Mesenchymal stem cell (in vitro differentiated cells and primary cell): ENCODE results near the gene MRTFA.

Experiments used
- DNase-seq: peaks from one replicate; pipeline ENCODE4 v3.0.0-alpha.2; 2013
- H2AFZ ChIP-seq: one replicate; pipeline ENCODE4 v1.6.1; 2013; ENCODE audit warnings: low read depth, mild to moderate bottlenecking, control low read depth, inconsistent platforms, low read length, moderate library complexity
- H2AK5ac ChIP-seq: 2 replicates; pipeline ENCODE4 v1.6.1; 2013; ENCODE audit warnings: low read length, moderate library complexity, mild to moderate bottlenecking, inconsistent platforms; ENCODE audit not compliant: severe bottlenecking
- H2BK120ac ChIP-seq: one replicate; pipeline ENCODE4 v1.6.1; 2013; ENCODE audit warnings: low read depth, mild to moderate bottlenecking, inconsistent platforms, low read length, moderate library complexity
- H2BK12ac ChIP-seq, 2 experiments: one replicate each; pipeline ENCODE4 v1.6.1; 2013; ENCODE audit warnings: inconsistent platforms in 2 of 2, low read length in 2 of 2, mild to moderate bottlenecking in 2 of 2, moderate library complexity in 2 of 2, control low read depth in 1 of 2
- H2BK15ac ChIP-seq: one replicate; pipeline ENCODE4 v1.6.1; 2013; ENCODE audit warnings: mild to moderate bottlenecking, low read depth, inconsistent platforms; ENCODE audit not compliant: poor library complexity, severe bottlenecking
- H2BK5ac ChIP-seq: 2 replicates; pipeline ENCODE4 v1.6.1; 2013; ENCODE audit warnings: low read depth, mild to moderate bottlenecking, low read length, control low read depth, inconsistent platforms; ENCODE audit not compliant: poor library complexity, severe bottlenecking
- H3K14ac ChIP-seq, 2 experiments: one replicate each; pipeline ENCODE4 v1.6.1; 2013; ENCODE audit warnings: inconsistent platforms in 2 of 2, low read length in 2 of 2, control low read depth in 1 of 2, mild to moderate bottlenecking in 1 of 2, moderate library complexity in 1 of 2
- H3K18ac ChIP-seq, 2 experiments: one replicate each; pipeline ENCODE4 v1.6.1; 2013; ENCODE audit warnings: inconsistent platforms in 2 of 2, low read length in 2 of 2, control low read depth in 1 of 2, low read depth in 1 of 2, mild to moderate bottlenecking in 1 of 2
- H3K23ac ChIP-seq, 2 experiments: one replicate each; pipeline ENCODE4 v1.6.1; 2013; ENCODE audit warnings: inconsistent platforms in 2 of 2, low read length in 2 of 2, mild to moderate bottlenecking in 2 of 2, moderate library complexity in 2 of 2, control low read depth in 1 of 2
- H3K27ac ChIP-seq: 2 replicates; pipeline ENCODE4 v1.5.1; 2013; ENCODE audit warnings: mild to moderate bottlenecking, moderate library complexity, low read length, control low read depth, inconsistent platforms; ENCODE audit not compliant: poor library complexity, severe bottlenecking
- H3K27me3 ChIP-seq, 2 experiments: 2 replicates each; pipeline versions ENCODE4 v1.6.1 to v1.7.0; 2013; ENCODE audit warnings: low read length in 2 of 2, mild to moderate bottlenecking in 2 of 2, moderate library complexity in 2 of 2, control low read depth in 1 of 2, inconsistent platforms in 1 of 2; ENCODE audit not compliant: control insufficient read depth in 1 of 2, insufficient read depth in 1 of 2
- H3K36me3 ChIP-seq, 2 experiments: 2 replicates each; pipeline versions ENCODE4 v1.6.1 to v1.7.0; 2013; ENCODE audit warnings: low read length in 2 of 2, control low read depth in 1 of 2, inconsistent platforms in 1 of 2, low read depth in 1 of 2, mild to moderate bottlenecking in 1 of 2; ENCODE audit not compliant: insufficient read depth in 2 of 2, control insufficient read depth in 1 of 2
- H3K4ac ChIP-seq, 2 experiments: one replicate each; pipeline ENCODE4 v1.6.1; 2013; ENCODE audit warnings: inconsistent platforms in 2 of 2, low read length in 2 of 2, mild to moderate bottlenecking in 2 of 2, moderate library complexity in 2 of 2, control low read depth in 1 of 2, low read depth in 1 of 2
- H3K4me1 ChIP-seq: 2 replicates; pipeline ENCODE4 v1.6.1; 2013; ENCODE audit warnings: low read depth, low read length, control low read depth; ENCODE audit not compliant: control insufficient read depth, insufficient read depth
- H3K4me2 ChIP-seq: 2 replicates; pipeline ENCODE4 v1.6.1; 2013; ENCODE audit warnings: low read length, mild to moderate bottlenecking, inconsistent platforms; ENCODE audit not compliant: poor library complexity, severe bottlenecking
- H3K4me3 ChIP-seq, 2 experiments: 2 replicates each; pipeline versions ENCODE4 v1.5.1 to v1.7.0; 2013; ENCODE audit warnings: low read length in 2 of 2, mild to moderate bottlenecking in 2 of 2, control low read depth in 1 of 2, low read depth in 1 of 2; ENCODE audit not compliant: insufficient read depth in 1 of 2
- H3K79me1 ChIP-seq: replicated peaks from 2 replicates; pipeline ENCODE4 v1.6.1; 2013; ENCODE audit warnings: mild to moderate bottlenecking, control low read depth, low read length, inconsistent platforms; ENCODE audit not compliant: poor library complexity, severe bottlenecking
- H3K9ac ChIP-seq: 2 replicates; pipeline ENCODE4 v1.7.0; 2013; ENCODE audit warnings: mild to moderate bottlenecking, low read length, moderate library complexity
- H3K9me3 ChIP-seq: 2 replicates; pipeline ENCODE4 v1.7.0; 2013; ENCODE audit warnings: mild to moderate bottlenecking, low read length; ENCODE audit not compliant: control insufficient read depth
- H4K8ac ChIP-seq: one replicate; pipeline ENCODE4 v1.6.1; 2013; ENCODE audit warnings: inconsistent platforms, mild to moderate bottlenecking, low read length, moderate library complexity
- H4K91ac ChIP-seq: one replicate; pipeline ENCODE4 v1.6.1; 2013; ENCODE audit warnings: mild to moderate bottlenecking, low read length, inconsistent platforms
- WGBS: methylation state at CpG from one replicate; pipeline ENCODE4 v1.1.7; 2013; ENCODE audit warnings: mixed read lengths; 5-methylcytosine and 5-hydroxymethylcytosine counted together

The MRTFA gene

GRCh38 chr22:40451210-40451609 is 185.3 kb downstream of the MRTFA start:
- no peak for DNase-seq

GRCh38 chr22:40450616-40451015 is 185.9 kb downstream of the MRTFA start:
- no peak overlapping the region for H2BK120ac ChIP-seq
- no peak overlapping the region for H2AFZ ChIP-seq
- H3K18ac ChIP-seq = no peak overlapping the region
- no peak overlapping the region for H3K9ac ChIP-seq
- no peak overlapping the region for H3K14ac ChIP-seq
- peaks cover 0 to 2% of the 10 kb centered on the region in 2 experiments for H3K36me3 ChIP-seq
- H3K4ac ChIP-seq = no peak overlapping the region
- H2BK15ac ChIP-seq = no peak overlapping the region
- H3K4me2 ChIP-seq = no peak overlapping the region
- H3K27me3 ChIP-seq = no peaks in the 10 kb centered on the region
- no peak overlapping the region for H4K91ac ChIP-seq
- H3K27ac ChIP-seq = no peak overlapping the region
- H2BK5ac ChIP-seq = no peak overlapping the region
- no peak overlapping the region for H3K4me3 ChIP-seq
- peaks cover 38% of the 10 kb centered on the region for H3K79me1 ChIP-seq
- DNase-seq = no peak
- H3K23ac ChIP-seq = no peak overlapping the region
- no peaks in the 10 kb centered on the region for H3K9me3 ChIP-seq
- WGBS = 100% methylated on average over 3 of the region's 3 CpGs
- peaks cover 5% of the 10 kb centered on the region for H3K4me1 ChIP-seq
- no peak overlapping the region for H2AK5ac ChIP-seq
- no peak overlapping the region for H4K8ac ChIP-seq
- H2BK12ac ChIP-seq = no peak overlapping the region

More at GRCh38 chr22:40451210-40451609, 185.3 kb downstream of the MRTFA start:
- H2BK5ac ChIP-seq = no peak overlapping the region
- no peak overlapping the region for H2AK5ac ChIP-seq
- H3K4me1 ChIP-seq = peaks cover 5% of the 10 kb centered on the region
- peaks cover 38% of the 10 kb centered on the region for H3K79me1 ChIP-seq
- H3K9ac ChIP-seq = no peak overlapping the region
- no peak overlapping the region for H3K4me3 ChIP-seq
- peaks cover 0 to 2% of the 10 kb centered on the region in 2 experiments for H3K36me3 ChIP-seq
- H3K23ac ChIP-seq = no peak overlapping the region
- H3K4ac ChIP-seq = no peak overlapping the region
- H2BK15ac ChIP-seq = no peak overlapping the region
- no peak overlapping the region for H4K91ac ChIP-seq
- H3K14ac ChIP-seq = no peak overlapping the region
- H2BK12ac ChIP-seq = no peak overlapping the region
- no peaks in the 10 kb centered on the region for H3K27me3 ChIP-seq
- WGBS = 96% methylated on average over 8 of the region's 8 CpGs
- H4K8ac ChIP-seq = no peak overlapping the region
- H3K9me3 ChIP-seq = no peaks in the 10 kb centered on the region
- no peak overlapping the region for H2AFZ ChIP-seq
- H3K27ac ChIP-seq = no peak overlapping the region
- H2BK120ac ChIP-seq = no peak overlapping the region
- no peak overlapping the region for H3K4me2 ChIP-seq
- H3K18ac ChIP-seq = no peak overlapping the region

GRCh38 chr22:40449676-40450035 is 186.9 kb downstream of the MRTFA start:
- Histone ChIP-seq H3K27ac (no peak overlapping the region), H3K18ac (no peak overlapping the region), H3K4me1 (peaks cover 2% of the 10 kb centered on the region), H4K8ac (no peak overlapping the region), H4K91ac (no peak overlapping the region), H3K23ac (no peak overlapping the region), H3K79me1 (peaks cover 36% of the 10 kb centered on the region), H2BK120ac (no peak overlapping the region), H3K36me3 (peaks cover 2 to 3% of the 10 kb centered on the region in 2 experiments), H2BK15ac (no peak overlapping the region), H2AK5ac (no peak overlapping the region), H3K9ac (peak overlapping the region; percentile 75), H3K4ac (no peak overlapping the region), H2AFZ (no peak overlapping the region), H3K27me3 (no peaks in the 10 kb centered on the region), H3K4me3 (peak overlapping the region in 1 of 2 experiments; percentile 65), H2BK5ac (no peak overlapping the region), H3K14ac (no peak overlapping the region), H3K9me3 (peaks cover 2% of the 10 kb centered on the region), H2BK12ac (no peak overlapping the region), H3K4me2 (no peak overlapping the region)
- DNase-seq = peak; percentile 10

- Histone ChIP-seq H2AFZ (no peak overlapping the region), H3K27ac (no peak overlapping the region), H2BK12ac (no peak overlapping the region), H3K4me1 (peaks cover 2% of the 10 kb centered on the region), H3K14ac (no peak overlapping the region), H3K27me3 (no peaks in the 10 kb centered on the region), H3K9me3 (peaks cover 10% of the 10 kb centered on the region), H4K91ac (no peak overlapping the region), H2BK5ac (no peak overlapping the region), H3K4ac (no peak overlapping the region), H2AK5ac (no peak overlapping the region), H3K23ac (no peak overlapping the region), H4K8ac (no peak overlapping the region), H3K18ac (no peak overlapping the region), H3K79me1 (peaks cover 32% of the 10 kb centered on the region), H3K9ac (no peak overlapping the region), H2BK15ac (no peak overlapping the region), H3K4me3 (no peak overlapping the region), H3K36me3 (peaks cover 0 to 8% of the 10 kb centered on the region in 2 experiments), H2BK120ac (no peak overlapping the region), H3K4me2 (no peak overlapping the region)
- WGBS = 98% methylated on average over 1 of the region's 1 CpG
- no peak for DNase-seq
Measured at GRCh38 chr22:40446203-40446602, 190.3 kb downstream of the MRTFA start.
